RKO (cell line): ENCODE data around the gene TPSB2.
"Not testable (repeated sequence)": the region's sequence is repeated elsewhere in the genome, so short reads cannot be mapped to it uniquely, and the experiment has no call there.

ENCODE experiments used
- DNase-seq: peaks from one replicate; pipeline ENCODE4 v3.0.0-alpha.2; 2016; ENCODE audit warnings: low spot score

TPSB2 gene

GRCh38 chr16:1230084-1230470 is at the start of gene TPSB2:
TSS of gene TPSB2 (minus strand) at chr16:1230184. CDS start at chr16:1229951, 233 bp downstream.
- not testable (repeated sequence) for DNase-seq

GRCh38 chr16:1279081-1279944 is 49.3 kb upstream of the TPSB2 start:
- no peak for DNase-seq

- DNase-seq: no peak
Observed at GRCh38 chr16:1278477-1278876, 48.5 kb upstream of the TPSB2 start.

- DNase-seq: no peak
Observed at GRCh38 chr16:1277617-1278282, 47.8 kb upstream of the TPSB2 start.

- no peak for DNase-seq
Observed at GRCh38 chr16:1277151-1277598, 47.2 kb upstream of the TPSB2 start.

GRCh38 chr16:1276580-1276878 is 46.5 kb upstream of the TPSB2 start:
- no peak for DNase-seq

- no peak for DNase-seq
Observed at GRCh38 chr16:1275791-1276579, 46.0 kb upstream of the TPSB2 start.

DNA sequence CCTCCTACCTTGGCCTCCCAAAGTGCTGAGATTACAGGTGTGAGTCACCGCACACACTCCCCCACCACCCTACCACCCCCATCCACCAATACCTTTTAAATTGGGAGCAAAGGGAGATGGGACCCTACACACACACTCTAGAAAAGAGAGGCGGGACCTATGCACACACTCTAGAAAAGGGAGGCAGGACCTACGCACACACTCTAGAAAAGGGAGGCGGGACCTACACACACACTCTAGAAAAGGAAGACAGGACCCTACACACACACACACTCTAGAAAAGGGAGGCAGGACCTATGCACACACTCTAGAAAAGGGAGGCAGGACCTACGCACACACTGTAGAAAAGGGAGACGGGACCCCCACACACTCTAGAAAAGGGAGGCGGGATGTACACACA is 44.8 kb upstream of the TPSB2 start:
- no peak for DNase-seq

DNA sequence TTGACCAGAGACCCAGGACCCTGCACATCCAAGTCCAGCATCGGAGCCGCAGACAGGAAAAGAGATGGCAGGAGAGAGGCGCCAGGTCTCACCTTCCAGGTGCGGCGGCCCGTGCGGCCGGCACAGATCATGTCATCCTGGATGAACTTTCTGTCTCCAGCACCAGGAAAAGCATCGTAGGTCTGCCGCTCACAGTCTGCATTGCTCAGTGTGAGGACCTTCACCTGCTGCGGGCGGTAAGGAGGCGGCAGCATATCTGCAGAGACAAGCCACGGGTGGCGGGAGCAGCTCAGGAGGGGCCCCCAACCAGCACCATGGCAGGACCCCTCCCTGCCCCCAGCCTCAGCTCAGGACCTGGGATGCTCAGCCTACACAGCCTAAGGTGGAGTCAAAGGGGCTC is 43.8 kb upstream of the TPSB2 start:
- no peak for DNase-seq

- DNase-seq: no peak
Observed at GRCh38 chr16:1272453-1273198, 42.6 kb upstream of the TPSB2 start.

- not testable (repeated sequence) for DNase-seq
Observed at GRCh38 chr16:1271724-1272413, 41.9 kb upstream of the TPSB2 start.

DNA sequence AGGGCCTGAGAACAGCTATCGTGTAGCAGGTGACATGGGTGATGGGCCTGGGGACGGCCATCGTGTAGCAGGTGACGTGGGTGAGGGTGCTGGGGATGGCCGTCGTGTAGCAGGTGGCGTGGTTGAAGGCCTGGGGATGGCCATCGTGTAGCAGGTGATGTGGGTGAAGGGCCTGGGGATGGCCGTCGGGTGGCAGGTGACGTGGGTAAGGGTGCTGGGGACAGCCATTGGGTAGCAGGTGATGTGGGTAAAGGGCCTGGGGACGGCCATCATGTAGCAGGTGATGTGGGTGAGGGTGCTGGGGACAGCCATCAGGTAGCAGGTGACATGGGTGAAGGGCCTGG is 41.4 kb upstream of the TPSB2 start:
- DNase-seq: no peak

GRCh38 chr16:1269418-1269817 is 39.4 kb upstream of the TPSB2 start:
- DNase-seq: not testable (repeated sequence)

DNA sequence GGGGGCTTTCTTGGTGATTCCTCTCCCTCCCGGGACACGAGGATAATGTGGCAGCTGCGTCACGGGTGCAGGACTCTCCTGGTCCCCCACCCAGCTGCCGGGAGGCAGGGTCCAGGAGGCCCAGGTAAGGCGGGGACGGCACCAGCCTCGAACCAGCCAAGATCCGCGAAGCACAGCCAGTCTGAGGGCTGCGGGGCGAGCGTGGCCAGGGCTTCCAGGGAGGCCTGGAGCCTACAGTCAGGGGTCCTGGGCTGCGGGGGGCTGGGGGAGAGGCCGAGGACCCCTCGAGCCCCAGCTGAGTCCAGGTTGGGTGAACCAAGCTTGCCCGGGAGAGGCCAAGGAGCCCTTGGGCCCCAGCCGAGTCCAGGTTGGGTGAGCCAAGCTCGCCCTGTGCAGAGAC is 35.8 kb upstream of the TPSB2 start:
- DNase-seq: no peak

DNA sequence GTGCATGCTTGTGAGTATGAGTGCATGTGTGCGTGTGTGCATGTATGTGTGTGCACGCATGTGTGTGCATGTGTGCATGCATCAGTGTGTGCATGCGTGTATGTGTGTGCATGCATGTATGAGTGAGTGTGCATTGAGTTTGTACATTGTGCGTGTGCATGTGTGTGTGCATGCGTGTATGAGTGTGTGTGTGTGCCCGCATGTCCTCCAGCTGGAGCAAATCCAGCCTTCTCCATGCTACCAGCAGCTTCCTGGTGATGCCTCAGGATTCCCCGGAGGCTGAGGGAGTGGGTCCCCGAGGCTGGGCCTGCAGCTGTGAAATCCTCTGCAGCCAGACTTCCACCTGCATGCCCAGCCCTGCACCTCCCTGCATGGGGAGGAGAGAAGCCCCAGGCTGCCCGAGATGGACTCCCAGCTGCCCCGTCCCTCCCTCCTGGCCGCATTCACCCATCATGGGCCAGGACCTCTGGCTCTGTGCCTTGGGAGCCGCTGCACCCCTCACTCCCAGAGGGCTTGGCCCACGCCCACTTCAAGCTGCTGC is 35.2 kb upstream of the TPSB2 start:
- no peak for DNase-seq

DNA sequence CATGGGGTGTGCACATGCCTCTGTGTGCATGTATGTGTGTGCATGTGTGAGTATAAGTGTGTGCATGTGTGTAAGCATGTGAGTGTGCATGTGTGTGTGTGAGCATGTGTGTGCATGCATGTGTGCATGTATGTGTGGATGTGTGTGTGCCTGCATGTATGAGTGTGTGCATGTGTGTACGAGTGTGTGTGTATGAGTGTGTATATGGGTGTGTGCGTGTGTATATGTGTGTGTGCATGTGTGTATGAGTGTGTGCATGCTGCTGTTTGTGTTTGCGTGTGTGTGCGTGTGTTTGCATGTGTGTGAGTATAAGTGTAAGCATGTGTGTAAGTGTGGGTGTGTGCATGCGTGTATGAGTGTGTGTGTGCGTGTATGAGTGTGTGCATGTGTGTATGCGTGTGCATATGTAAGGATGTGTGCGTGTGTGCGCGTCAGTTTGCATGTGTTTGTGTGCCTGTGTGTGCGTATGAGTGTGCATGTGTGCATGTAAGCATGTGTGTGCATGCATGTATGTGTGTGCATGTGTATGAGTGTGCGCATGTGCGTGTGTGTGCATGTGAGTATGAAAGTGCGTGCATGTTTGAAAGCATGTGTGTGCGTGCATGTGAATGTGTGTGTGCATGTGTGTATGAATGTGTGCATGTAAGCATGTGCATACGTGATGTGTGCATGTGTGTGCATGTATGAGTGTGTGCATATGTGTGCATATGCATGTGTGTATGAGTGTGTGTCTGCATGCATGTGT is 34.5 kb upstream of the TPSB2 start:
- no peak for DNase-seq

- DNase-seq: no peak
Observed at GRCh38 chr16:1263591-1264344, 33.8 kb upstream of the TPSB2 start.

- no peak for DNase-seq
Observed at GRCh38 chr16:1262846-1263221, 32.9 kb upstream of the TPSB2 start.

- no peak for DNase-seq
Observed at GRCh38 chr16:1262210-1262845, 32.3 kb upstream of the TPSB2 start.
